Smooth muscle cell of the pulmonary artery (primary cell): ENCODE measurements around the gene SURF4. TPM values are rescaled to one million over a fixed set of nuclear protein-coding genes. Genes with fewer than 3 reads are reported as not detected.

Experiments used
- total RNA-seq: library from RNA; depleted of rRNA; stranded (reverse); fragments of >200 nt; gene quantifications from 2 replicates; pipeline ENCODE4 v1.2.3, GENCODE V29; 2014

Gene SURF4
- total RNA-seq: 465 and 567 TPM in 2 replicates

DNA sequence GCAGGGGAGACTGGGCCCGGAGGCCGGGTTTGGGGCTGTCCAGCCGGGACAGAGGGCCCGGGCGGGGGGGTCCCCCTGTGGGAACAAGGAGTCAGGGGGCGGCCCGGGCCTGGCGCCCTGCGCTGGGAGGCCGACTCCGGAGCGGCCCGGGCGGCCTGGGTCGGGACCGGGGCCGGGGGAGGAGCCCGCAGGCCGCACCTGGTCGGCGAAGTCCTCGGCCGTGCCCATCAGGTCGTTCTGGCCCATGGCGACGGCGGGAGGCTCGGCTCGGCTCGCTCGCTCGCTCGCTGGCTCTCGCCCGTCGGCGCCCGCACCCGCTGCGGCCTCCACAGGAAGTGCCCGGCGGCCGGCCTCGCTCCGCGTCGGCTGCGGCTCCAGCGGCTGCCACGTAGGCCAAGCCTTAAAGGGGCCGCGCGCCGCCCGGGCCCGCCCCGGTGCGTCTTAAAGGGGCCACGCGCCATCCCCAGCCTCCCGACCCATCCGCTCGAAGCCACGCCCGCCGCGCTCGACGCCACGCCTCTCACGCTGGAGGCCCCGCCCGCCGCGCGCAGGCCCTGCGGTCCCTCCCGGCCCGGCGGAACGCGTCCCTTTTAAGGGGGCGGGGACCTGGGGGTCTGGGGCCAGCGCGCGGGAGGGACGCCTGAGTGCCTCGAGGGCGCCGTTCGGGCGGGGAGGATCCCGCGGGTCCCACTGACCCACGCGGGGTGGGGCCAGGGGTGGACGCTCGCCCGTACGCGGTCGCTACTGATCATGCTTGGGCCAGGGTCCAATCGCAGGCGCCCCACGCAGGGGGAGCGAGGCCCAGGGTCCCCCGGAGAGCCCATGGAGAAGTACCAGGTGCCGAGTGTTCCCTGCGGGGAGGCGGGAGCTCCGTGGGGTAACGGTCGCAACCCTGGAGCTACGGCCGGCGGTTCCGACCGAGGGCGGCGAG is at the start of gene SURF4, which contains the start of gene STKLD1:
Gene SURF4 (minus strand): TSS at position 337 of the 931 bp plus-strand sequence. CDS start 91 bp downstream, at position 246.
Gene STKLD1 (plus strand): TSS at position 643 of the 931 bp plus-strand sequence. CDS start 108 bp downstream, at position 751.

GRCh38 chr9:133421615-133422542 is 46.0 kb upstream of the SURF4 start, which contains the start of gene ADAMTS13:
ADAMTS13 (plus strand) TSS chr9:133422367; CDS start chr9:133422444, 77 bp downstream.

GRCh38 chr9:133417541-133418461 is 41.9 kb upstream of the SURF4 start, which contains the start of gene REXO4:
REXO4 (minus strand) TSS chr9:133418010; CDS start chr9:133417844, 166 bp downstream.

DNA sequence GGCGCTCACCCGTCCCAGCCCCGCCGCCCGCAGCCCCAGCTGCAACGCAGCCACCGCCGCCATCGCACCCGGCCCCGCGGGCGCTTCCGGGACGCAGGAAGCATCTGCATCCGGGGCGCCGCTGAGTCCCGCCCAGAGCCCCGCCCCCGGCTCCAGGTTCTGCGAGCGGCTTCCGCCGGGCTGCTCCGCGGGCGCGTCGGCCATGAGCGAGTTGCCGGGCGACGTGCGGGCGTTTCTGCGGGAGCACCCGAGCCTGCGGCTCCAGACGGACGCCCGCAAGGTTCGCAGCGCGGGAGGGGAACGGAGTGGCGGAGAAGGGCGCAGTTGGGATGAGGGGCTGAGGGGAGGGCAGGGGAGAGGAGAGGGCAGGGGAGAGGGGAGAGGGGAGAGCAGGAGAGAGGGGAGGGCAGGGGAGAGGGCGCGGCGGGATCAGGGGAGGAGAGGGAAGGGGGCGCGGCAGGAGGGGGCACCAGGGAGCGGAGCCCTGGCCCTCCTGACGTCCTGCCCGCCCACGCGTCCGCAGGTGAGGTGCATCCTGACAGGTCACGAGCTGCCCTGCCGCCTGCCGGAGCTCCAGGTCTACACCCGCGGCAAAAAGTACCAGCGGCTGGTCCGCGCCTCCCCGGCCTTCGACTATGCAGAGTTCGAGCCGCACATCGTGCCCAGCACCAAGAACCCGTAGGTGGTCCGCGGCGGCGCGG is 19.3 kb downstream of the SURF4 start, which contains the start of the genes SURF1 and SURF2:
Gene SURF1 (minus strand): TSS at position 97 of the 701 bp plus-strand sequence. CDS start 34 bp downstream, at position 63.
Gene SURF2 (plus strand): TSS at position 160 of the 701 bp plus-strand sequence. CDS start 43 bp downstream, at position 203.

GRCh38 chr9:133347985-133348717 is 27.7 kb downstream of the SURF4 start, which contains the start of the genes MED22 and RPL7A:
MED22 (minus strand) TSS chr9:133348131; CDS start chr9:133346662, 1,469 bp downstream.
RPL7A (plus strand) TSS chr9:133348218; CDS start chr9:133348244, 26 bp downstream.

GRCh38 chr9:133335924-133336811 is 39.7 kb downstream of the SURF4 start, which contains the start of gene SURF6:
SURF6 (minus strand) TSS chr9:133336188; CDS start chr9:133336132, 56 bp downstream.

Other genes with a start within 250 kb of the SURF4 start
- gene GBGT1, start 212.1 kb downstream of the SURF4 start, total RNA-seq: 3.8 and 5.7 TPM in 2 replicates
- gene OBP2B, start 166.8 kb downstream of the SURF4 start, total RNA-seq: not detected in 2 replicates
- not detected in 2 replicates for gene ABO, start 100.9 kb downstream of the SURF4 start, total RNA-seq
- 9.2 and 12.0 TPM in 2 replicates for gene SURF6, start 39.9 kb downstream of the SURF4 start, total RNA-seq
- 18.7 and 25.5 TPM in 2 replicates for gene MED22, start 27.9 kb downstream of the SURF4 start, total RNA-seq
- gene RPL7A, start 27.8 kb downstream of the SURF4 start, total RNA-seq: 1,310 and 1,378 TPM in 2 replicates
- 21.1 and 21.4 TPM in 2 replicates for gene SURF1, start 19.6 kb downstream of the SURF4 start, total RNA-seq
- 9.6 and 11.1 TPM in 2 replicates for gene SURF2, start 19.5 kb downstream of the SURF4 start, total RNA-seq
- gene STKLD1, start 306 bp upstream of the SURF4 start, total RNA-seq: 0.20 and 0.33 TPM in 2 replicates
- gene REXO4, start 42.0 kb upstream of the SURF4 start, total RNA-seq: 14.6 and 17.3 TPM in 2 replicates
- gene ADAMTS13, start 46.3 kb upstream of the SURF4 start, total RNA-seq: 4.1 and 6.1 TPM in 2 replicates
- 10.9 and 13.7 TPM in 2 replicates for gene CACFD1, start 83.9 kb upstream of the SURF4 start, total RNA-seq
- 12.5 and 19.7 TPM in 2 replicates for gene SLC2A6, start 103.0 kb upstream of the SURF4 start, total RNA-seq
- gene MYMK, start 148.9 kb upstream of the SURF4 start, total RNA-seq: not detected in 2 replicates
- gene ADAMTSL2, start 158.6 kb upstream of the SURF4 start, total RNA-seq: 2.0 and 10.6 TPM in 2 replicates
- 0.20 and 0.39 TPM in 2 replicates for gene FAM163B, start 233.3 kb upstream of the SURF4 start, total RNA-seq